Transverse colon (tissue), 4 donors: ENCODE data around the gene C6orf62. TPM values are rescaled to one million over a fixed set of nuclear protein-coding genes. Genes with fewer than 3 reads are reported as not detected.
"Not testable (repeated sequence)": the region's sequence is repeated elsewhere in the genome, so short reads cannot be mapped to it uniquely, and the experiment has no call there.

Source experiments
- DNase-seq: peaks from one replicate; pipeline ENCODE4 v3.0.0-alpha.2; 2019
- H3K27ac ChIP-seq, 4 donors: fragments of 200-600 bp; sonication (generic); 2 replicates each; pipeline ENCODE4 v1.5.1; 2016 to 2018; ENCODE audit warnings: inconsistent platforms in 4 of 4
- H3K27me3 ChIP-seq: fragments of 200-600 bp; sonication (generic); 2 replicates; pipeline ENCODE4 v1.5.1; 2017; ENCODE audit warnings: inconsistent platforms
- H3K36me3 ChIP-seq, 4 donors: fragments of 200-600 bp; sonication (generic); 2 replicates each; pipeline ENCODE4 v1.5.1; 2017 to 2019; ENCODE audit warnings: inconsistent platforms in 4 of 4
- H3K4me1 ChIP-seq, 4 donors: fragments of 200-600 bp; sonication (generic); 2 replicates each; pipeline ENCODE4 v1.5.1; 2017 to 2020; ENCODE audit warnings: inconsistent platforms in 4 of 4
- H3K4me3 ChIP-seq, 4 donors: fragments of 200-600 bp; sonication (generic); 1 replicate in 1 of 4; 2 replicates in 3 of 4; pipeline versions ENCODE4 v1.5.1 to v1.6.1; 2017 to 2019; ENCODE audit warnings: inconsistent platforms in 4 of 4
- H3K9me3 ChIP-seq, 2 donors: fragments of 200-600 bp; sonication (generic); 2 replicates each; pipeline ENCODE4 v1.5.1; 2017 to 2019; ENCODE audit warnings: inconsistent platforms in 2 of 2
- CTCF ChIP-seq, 5 experiments: fragments of 200-600 bp in 3 of 5; fragments of 450-650 bp in 2 of 5; sonication (generic) in 3 of 5; IDR thresholded peaks; 1 replicate in 2 of 5; 2 replicates in 3 of 5; pipeline ENCODE4 v1.5.1; 2016 to 2017; ENCODE audit warnings: antibody characterized with exemption in 5 of 5, inconsistent platforms in 3 of 5, mild to moderate bottlenecking in 2 of 5, moderate library complexity in 1 of 5
- EP300 ChIP-seq: sonication (generic); formaldehyde crosslinking; IDR thresholded peaks from one replicate; pipeline ENCODE4 v1.6.1; 2017; ENCODE audit warnings: antibody characterized with exemption, low read depth
- POLR2A ChIP-seq: fragments of 450-650 bp; IDR thresholded peaks from one replicate; pipeline ENCODE4 v1.6.1; 2016; ENCODE audit warnings: antibody characterized with exemption, mild to moderate bottlenecking, moderate library complexity
- POLR2AphosphoS5 ChIP-seq, 3 donors: sonication (generic); formaldehyde crosslinking; IDR thresholded peaks; one replicate each; pipeline ENCODE4 v1.6.1; 2016; ENCODE audit warnings: antibody characterized with exemption in 3 of 3
- WGBS, 2 donors: methylation state at CpG; one replicate each; pipeline ENCODE4 v1.1.5; 2018; ENCODE audit warnings: low coverage in 1 of 2; 5-methylcytosine and 5-hydroxymethylcytosine counted together
- in situ Hi-C, 4 donors: fragments of 200-750 bp; cut with MboI; loops; one replicate each; pipeline versions ENCODE4 v1.15.0 to v1.15.1; 2017; ENCODE audit warnings: low sequenced_read_pairs in 3 of 4, low pct_ligation_motif_present in 1 of 4, low pct_unique_long_range_greater_than_20kb in 1 of 4
- intact Hi-C: fragments of 100-400 bp; cut with DNase I; formaldehyde crosslinking; loops from one replicate; pipeline ENCODE4 v1.15.1; 2023; ENCODE audit warnings: low total_unique reads
- total RNA-seq, 4 donors: library from RNA; depleted of rRNA; stranded (reverse); fragments of >200 nt; gene quantifications; one replicate each; pipeline ENCODE4 v1.1.0, GENCODE V29; 2016

C6orf62 gene
- total RNA-seq, 4 donors from 2014 or later, result 29.9 to 64.3 (median 40.9) TPM

GRCh38 chr6:24664046-24664987, 54.6 kb downstream of the C6orf62 start:
- Histone ChIP-seq H3K27me3 (no peaks in the 10 kb centered on the region), H3K27ac (peak overlapping the region; percentile 92 to 97 (median 94)), H3K9me3 (no peaks in the 10 kb centered on the region), H3K4me3 (peak overlapping the region in 3 of 4 donors; percentile 50 to 75 (median 64)), H3K36me3 (no peaks in the 10 kb centered on the region), H3K4me1 (peaks cover 7 to 75% (median 52%) of the 10 kb centered on the region in 4 donors)
- intact Hi-C loops, result no loop called here
- 72 to 73% methylated on average over 7 of the region's 7 CpGs for WGBS, 2 donors
- peak; percentile 39 for DNase-seq
- TF ChIP-seq CTCF (IDR thresholded peaks at IDR 0.05) (no peak), POLR2A (no peak), POLR2AphosphoS5 (IDR thresholded peaks at IDR 0.05) (no peak), EP300 (no peak)
- in situ Hi-C loops, result no loop called here

DNA sequence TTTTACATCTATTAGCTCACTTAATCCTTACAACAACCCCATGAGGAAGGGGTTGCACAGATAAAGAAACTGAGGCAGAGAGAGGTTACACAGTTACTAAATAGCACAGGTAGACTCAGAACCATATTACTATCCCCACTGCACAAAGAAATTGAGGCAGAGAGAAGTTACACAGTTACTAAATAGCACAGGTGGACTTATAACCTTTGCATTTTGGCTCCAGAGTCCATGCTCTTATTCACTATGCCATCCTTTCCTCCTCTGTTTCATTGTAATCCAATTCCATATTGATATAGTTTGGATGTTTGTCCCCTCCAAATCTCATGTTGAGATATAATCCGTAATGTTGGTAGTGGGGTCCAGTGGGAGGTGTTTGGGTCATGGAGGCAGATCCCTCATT, 55.8 kb downstream of the C6orf62 start:
- Histone ChIP-seq H3K27ac (peak overlapping the region; percentile 92 to 97 (median 94)), H3K36me3 (peaks cover 0 to 6% (median 0%) of the 10 kb centered on the region in 4 donors), H3K9me3 (no peaks in the 10 kb centered on the region), H3K4me1 (peaks cover 7 to 82% (median 56%) of the 10 kb centered on the region in 4 donors), H3K27me3 (no peaks in the 10 kb centered on the region), H3K4me3 (peak overlapping the region in 1 of 4 donors; percentile 75)
- intact Hi-C loops (no loop called here), in situ Hi-C loops (no loop called here)
- 96% methylated on average over 1 of the region's 1 CpG; no CpG with 5 or more reads in 1 of the 2 donors for WGBS, 2 donors
- DNase-seq, result no peak
- TF ChIP-seq POLR2AphosphoS5 (IDR thresholded peaks at IDR 0.05) (peak in 2 of 3 donors; percentile 32 to 52), CTCF (IDR thresholded peaks at IDR 0.05) (no peak)

DNA sequence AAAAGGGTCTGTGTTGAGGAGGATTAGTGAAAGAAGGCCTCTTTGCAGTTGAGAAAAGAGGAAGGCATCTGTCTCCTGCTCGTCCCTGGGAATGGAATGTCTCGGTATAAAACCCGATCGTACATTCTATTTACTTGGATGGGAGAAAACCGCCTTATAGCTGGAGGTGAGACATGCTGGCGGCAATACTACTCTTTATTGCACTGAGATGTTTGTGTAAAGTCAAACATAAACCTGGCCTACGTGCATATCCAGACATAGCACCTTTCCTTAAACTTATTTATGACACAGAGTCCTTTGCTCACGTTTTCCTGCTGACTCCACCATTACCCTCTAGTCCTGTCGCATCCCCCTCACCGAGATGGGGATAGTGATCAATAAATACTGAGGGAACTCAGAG, 56.7 kb downstream of the C6orf62 start:
- H3K27me3 ChIP-seq, result no peaks in the 10 kb centered on the region

GRCh38 chr6:24661759-24662158, 57.2 kb downstream of the C6orf62 start:
- intact Hi-C loops, H3K27me3 ChIP-seq, in situ Hi-C loops, H3K9me3 ChIP-seq: not testable (repeated sequence)
- Histone ChIP-seq H3K4me1 (peaks cover 7 to 82% (median 49%) of the 10 kb centered on the region in 4 donors), H3K36me3 (peaks cover 0 to 15% (median 0%) of the 10 kb centered on the region in 4 donors), H3K4me3 (peak overlapping the region in 1 of 4 donors; percentile 75), H3K27ac (peak overlapping the region; percentile 92 to 97 (median 94))
- WGBS, 2 donors, result 48 to 68% methylated on average over 4 to 5 of the region's 5 CpGs
- DNase-seq, result peak; percentile 17

More for the DNA sequence above, 56.7 kb downstream of the C6orf62 start:
- Histone ChIP-seq H3K4me3 (peak overlapping the region in 1 of 4 donors; percentile 75), H3K27ac (peak overlapping the region; percentile 92 to 97 (median 94)), H3K36me3 (peaks cover 0 to 10% (median 0%) of the 10 kb centered on the region in 4 donors), H3K9me3 (no peaks in the 10 kb centered on the region), H3K4me1 (peaks cover 7 to 79% (median 49%) of the 10 kb centered on the region in 4 donors)
- in situ Hi-C loops, result no loop called here
- WGBS, 2 donors, result 62 to 63% methylated on average over 7 to 10 of the region's 10 CpGs
- intact Hi-C loops, result no loop called here
- DNase-seq, result peak; percentile 30
- TF ChIP-seq POLR2A (peak; percentile 15), EP300 (no peak), POLR2AphosphoS5 (IDR thresholded peaks at IDR 0.05) (peak in 1 of 3 donors; percentile 8)

- in situ Hi-C loops (no loop called here), intact Hi-C loops (no loop called here)
- H3K4me1 ChIP-seq, result peaks cover 4 to 83% (median 44%) of the 10 kb centered on the region in 4 donors
- no peaks in the 10 kb centered on the region for H3K27me3 ChIP-seq
- no peak for DNase-seq
- no peak overlapping the region for H3K4me3 ChIP-seq
- TF ChIP-seq CTCF (IDR thresholded peaks at IDR 0.05), result no peak
- H3K36me3 ChIP-seq, result peaks cover 0 to 19% (median 0%) of the 10 kb centered on the region in 4 donors
- H3K27ac ChIP-seq, result peak overlapping the region in 3 of 4 donors; percentile 53 to 97 (median 93)
- H3K9me3 ChIP-seq, result no peaks in the 10 kb centered on the region
- WGBS, 2 donors, result 44 to 60% methylated on average over 2 of the region's 2 CpGs
Measured at GRCh38 chr6:24660105-24660504, 58.8 kb downstream of the C6orf62 start.
